ENCODE measurements around the gene CCDC70. TPM values are rescaled to one million over a fixed set of nuclear protein-coding genes. Genes with fewer than 3 reads are reported as not detected.

The CCDC70 gene
- total RNA-seq, 1 experiment from 2014 or later = not detected

- no peak for TF ChIP-seq ATF3 (CRISPR knock-in tag; conservative IDR thresholded peaks at IDR 0.05)
- TF ChIP-seq, protein P1, sequence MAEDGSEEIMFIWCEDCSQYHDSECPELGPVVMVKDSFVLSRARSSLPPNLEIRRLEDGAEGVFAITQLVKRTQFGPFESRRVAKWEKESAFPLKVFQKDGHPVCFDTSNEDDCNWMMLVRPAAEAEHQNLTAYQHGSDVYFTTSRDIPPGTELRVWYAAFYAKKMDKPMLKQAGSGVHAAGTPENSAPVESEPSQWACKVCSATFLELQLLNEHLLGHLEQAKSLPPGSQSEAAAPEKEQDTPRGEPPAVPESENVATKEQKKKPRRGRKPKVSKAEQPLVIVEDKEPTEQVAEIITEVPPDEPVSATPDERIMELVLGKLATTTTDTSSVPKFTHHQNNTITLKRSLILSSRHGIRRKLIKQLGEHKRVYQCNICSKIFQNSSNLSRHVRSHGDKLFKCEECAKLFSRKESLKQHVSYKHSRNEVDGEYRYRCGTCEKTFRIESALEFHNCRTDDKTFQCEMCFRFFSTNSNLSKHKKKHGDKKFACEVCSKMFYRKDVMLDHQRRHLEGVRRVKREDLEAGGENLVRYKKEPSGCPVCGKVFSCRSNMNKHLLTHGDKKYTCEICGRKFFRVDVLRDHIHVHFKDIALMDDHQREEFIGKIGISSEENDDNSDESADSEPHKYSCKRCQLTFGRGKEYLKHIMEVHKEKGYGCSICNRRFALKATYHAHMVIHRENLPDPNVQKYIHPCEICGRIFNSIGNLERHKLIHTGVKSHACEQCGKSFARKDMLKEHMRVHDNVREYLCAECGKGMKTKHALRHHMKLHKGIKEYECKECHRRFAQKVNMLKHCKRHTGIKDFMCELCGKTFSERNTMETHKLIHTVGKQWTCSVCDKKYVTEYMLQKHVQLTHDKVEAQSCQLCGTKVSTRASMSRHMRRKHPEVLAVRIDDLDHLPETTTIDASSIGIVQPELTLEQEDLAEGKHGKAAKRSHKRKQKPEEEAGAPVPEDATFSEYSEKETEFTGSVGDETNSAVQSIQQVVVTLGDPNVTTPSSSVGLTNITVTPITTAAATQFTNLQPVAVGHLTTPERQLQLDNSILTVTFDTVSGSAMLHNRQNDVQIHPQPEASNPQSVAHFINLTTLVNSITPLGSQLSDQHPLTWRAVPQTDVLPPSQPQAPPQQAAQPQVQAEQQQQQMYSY (CRISPR knock-in tag; IDR thresholded peaks at IDR 0.05) = no peak
- TF ChIP-seq SP1 (CRISPR knock-in tag; conservative IDR thresholded peaks at IDR 0.05) = no peak
- no peak for TF ChIP-seq MAX (CRISPR knock-in tag; IDR thresholded peaks at IDR 0.05)
These were observed 12.9 kb downstream of the CCDC70 start (continued) for GRCh38 chr13:51874651-51875050.

DNA sequence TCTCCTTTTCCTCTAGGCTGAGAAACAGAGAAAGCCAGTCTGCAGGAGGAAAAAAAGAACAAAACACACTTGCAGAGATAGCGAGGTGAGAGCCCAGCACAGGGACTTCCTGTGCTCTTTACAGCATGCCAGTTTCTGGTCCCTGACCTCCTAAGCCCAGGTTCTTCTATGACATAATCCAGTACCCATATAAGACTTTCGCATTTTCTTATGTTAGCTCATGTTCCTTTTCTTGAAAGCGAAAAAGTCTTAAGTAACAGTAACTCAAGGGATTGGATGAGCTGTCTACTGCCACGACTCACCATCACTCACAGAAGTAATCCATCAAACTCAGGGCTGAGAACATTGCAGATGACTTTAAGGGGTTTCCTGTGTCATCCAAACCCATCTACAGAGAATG lies 17.4 kb downstream of the CCDC70 start:
- Mint-ChIP-seq H3K36me3 (no peaks in the 10 kb centered on the region), H3K27me3 (ENCODE audit: low read depth) (peaks cover 5% of the 10 kb centered on the region), H3K9me3 (peaks cover 3% of the 10 kb centered on the region), H3K27ac (no peak overlapping the region), H3K4me3 (no peak overlapping the region), H3K4me1 (no peaks in the 10 kb centered on the region)
- no peak for DNase-seq (ENCODE audit: low spot score)
- TF ChIP-seq NR1H2 (CRISPR knock-in tag; IDR thresholded peaks at IDR 0.05) = no peak
- CTCF ChIA-PET = no interaction called here
- POLR2A ChIA-PET = no interaction called here
- ATAC-seq = no peak

DNA sequence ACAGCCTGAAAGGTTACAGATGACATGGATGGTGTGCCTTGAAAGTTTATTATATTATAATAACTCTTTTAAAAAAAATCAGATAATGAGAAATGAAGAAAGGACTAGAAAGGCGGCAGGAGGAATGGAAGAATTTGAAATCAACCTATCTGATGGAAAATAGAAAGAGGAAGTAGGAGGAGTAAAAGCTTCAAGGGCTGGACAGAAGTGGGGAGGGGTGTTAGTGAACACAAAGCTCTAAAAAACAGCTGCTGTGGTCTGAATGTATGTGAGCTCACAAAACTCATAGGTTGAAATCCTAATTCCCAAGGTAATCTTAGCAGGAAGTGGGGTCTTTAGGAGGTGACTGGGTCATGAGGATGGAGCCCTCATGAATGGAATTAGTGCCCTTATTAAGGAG lies 19.5 kb downstream of the CCDC70 start:
- ChIA-PET POLR2A (no interaction called here), CTCF (interaction anchor here (0.5 to 1.1 kb wide), 2 partner anchors 66 to 728 kb away, joined by 3 to 4 read pairs; no protein-coding TSS in a partner anchor)
- Mint-ChIP-seq H3K36me3 (no peaks in the 10 kb centered on the region), H3K4me1 (no peaks in the 10 kb centered on the region), H3K27ac (no peak overlapping the region), H3K27me3 (ENCODE audit: low read depth) (peaks cover 3% of the 10 kb centered on the region), H3K4me3 (no peak overlapping the region), H3K9me3 (peaks cover 3% of the 10 kb centered on the region)
- TF ChIP-seq, protein P2, sequence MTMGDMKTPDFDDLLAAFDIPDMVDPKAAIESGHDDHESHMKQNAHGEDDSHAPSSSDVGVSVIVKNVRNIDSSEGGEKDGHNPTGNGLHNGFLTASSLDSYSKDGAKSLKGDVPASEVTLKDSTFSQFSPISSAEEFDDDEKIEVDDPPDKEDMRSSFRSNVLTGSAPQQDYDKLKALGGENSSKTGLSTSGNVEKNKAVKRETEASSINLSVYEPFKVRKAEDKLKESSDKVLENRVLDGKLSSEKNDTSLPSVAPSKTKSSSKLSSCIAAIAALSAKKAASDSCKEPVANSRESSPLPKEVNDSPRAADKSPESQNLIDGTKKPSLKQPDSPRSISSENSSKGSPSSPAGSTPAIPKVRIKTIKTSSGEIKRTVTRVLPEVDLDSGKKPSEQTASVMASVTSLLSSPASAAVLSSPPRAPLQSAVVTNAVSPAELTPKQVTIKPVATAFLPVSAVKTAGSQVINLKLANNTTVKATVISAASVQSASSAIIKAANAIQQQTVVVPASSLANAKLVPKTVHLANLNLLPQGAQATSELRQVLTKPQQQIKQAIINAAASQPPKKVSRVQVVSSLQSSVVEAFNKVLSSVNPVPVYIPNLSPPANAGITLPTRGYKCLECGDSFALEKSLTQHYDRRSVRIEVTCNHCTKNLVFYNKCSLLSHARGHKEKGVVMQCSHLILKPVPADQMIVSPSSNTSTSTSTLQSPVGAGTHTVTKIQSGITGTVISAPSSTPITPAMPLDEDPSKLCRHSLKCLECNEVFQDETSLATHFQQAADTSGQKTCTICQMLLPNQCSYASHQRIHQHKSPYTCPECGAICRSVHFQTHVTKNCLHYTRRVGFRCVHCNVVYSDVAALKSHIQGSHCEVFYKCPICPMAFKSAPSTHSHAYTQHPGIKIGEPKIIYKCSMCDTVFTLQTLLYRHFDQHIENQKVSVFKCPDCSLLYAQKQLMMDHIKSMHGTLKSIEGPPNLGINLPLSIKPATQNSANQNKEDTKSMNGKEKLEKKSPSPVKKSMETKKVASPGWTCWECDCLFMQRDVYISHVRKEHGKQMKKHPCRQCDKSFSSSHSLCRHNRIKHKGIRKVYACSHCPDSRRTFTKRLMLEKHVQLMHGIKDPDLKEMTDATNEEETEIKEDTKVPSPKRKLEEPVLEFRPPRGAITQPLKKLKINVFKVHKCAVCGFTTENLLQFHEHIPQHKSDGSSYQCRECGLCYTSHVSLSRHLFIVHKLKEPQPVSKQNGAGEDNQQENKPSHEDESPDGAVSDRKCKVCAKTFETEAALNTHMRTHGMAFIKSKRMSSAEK (CRISPR knock-in tag; IDR thresholded peaks at IDR 0.05; ENCODE audit: borderline replicate concordance) = no peak
- TF ChIP-seq, protein P3, sequence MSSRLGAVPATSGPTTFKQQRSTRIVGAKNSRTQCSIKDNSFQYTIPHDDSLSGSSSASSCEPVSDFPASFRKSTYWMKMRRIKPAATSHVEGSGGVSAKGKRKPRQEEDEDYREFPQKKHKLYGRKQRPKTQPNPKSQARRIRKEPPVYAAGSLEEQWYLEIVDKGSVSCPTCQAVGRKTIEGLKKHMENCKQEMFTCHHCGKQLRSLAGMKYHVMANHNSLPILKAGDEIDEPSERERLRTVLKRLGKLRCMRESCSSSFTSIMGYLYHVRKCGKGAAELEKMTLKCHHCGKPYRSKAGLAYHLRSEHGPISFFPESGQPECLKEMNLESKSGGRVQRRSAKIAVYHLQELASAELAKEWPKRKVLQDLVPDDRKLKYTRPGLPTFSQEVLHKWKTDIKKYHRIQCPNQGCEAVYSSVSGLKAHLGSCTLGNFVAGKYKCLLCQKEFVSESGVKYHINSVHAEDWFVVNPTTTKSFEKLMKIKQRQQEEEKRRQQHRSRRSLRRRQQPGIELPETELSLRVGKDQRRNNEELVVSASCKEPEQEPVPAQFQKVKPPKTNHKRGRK (CRISPR knock-in tag; IDR thresholded peaks at IDR 0.05; ENCODE audit: borderline replicate concordance) = no peak
- TF ChIP-seq TCF7 (CRISPR knock-in tag; IDR thresholded peaks at IDR 0.05; ENCODE audit: low read depth) (no peak), MAX (CRISPR knock-in tag; IDR thresholded peaks at IDR 0.05) (no peak)
- TF ChIP-seq, protein P4, sequence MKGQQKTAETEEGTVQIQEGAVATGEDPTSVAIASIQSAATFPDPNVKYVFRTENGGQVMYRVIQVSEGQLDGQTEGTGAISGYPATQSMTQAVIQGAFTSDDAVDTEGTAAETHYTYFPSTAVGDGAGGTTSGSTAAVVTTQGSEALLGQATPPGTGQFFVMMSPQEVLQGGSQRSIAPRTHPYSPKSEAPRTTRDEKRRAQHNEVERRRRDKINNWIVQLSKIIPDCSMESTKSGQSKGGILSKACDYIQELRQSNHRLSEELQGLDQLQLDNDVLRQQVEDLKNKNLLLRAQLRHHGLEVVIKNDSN (CRISPR knock-in tag; IDR thresholded peaks at IDR 0.05) = no peak
- no peak for DNase-seq (ENCODE audit: low spot score)
- ATAC-seq = no peak

All from WTC11 (cell line).